Hematopoietic multipotent progenitor cell treated with erythropoietin and hydrocortisone succinate and interleukin-3 and kit ligand, for 15 days (in vitro differentiated cells): Measurements from ENCODE around the gene MXRA8.

Experiments
- DNase-seq: peaks from one replicate; pipeline ENCODE4 v3.0.0-alpha.2; 2015; ENCODE audit warnings: low spot score

MXRA8 gene

GRCh38 chr1:1307261-1307922, 51.0 kb downstream of the MXRA8 start:
- DNase-seq = no peak

- DNase-seq = no peak
Measured at GRCh38 chr1:1306661-1307260, 51.6 kb downstream of the MXRA8 start.

- no peak for DNase-seq
Measured at GRCh38 chr1:1306070-1306660, 52.2 kb downstream of the MXRA8 start.

- DNase-seq = peak; percentile 70
Measured at GRCh38 chr1:1305300-1306069, 52.9 kb downstream of the MXRA8 start.

DNA sequence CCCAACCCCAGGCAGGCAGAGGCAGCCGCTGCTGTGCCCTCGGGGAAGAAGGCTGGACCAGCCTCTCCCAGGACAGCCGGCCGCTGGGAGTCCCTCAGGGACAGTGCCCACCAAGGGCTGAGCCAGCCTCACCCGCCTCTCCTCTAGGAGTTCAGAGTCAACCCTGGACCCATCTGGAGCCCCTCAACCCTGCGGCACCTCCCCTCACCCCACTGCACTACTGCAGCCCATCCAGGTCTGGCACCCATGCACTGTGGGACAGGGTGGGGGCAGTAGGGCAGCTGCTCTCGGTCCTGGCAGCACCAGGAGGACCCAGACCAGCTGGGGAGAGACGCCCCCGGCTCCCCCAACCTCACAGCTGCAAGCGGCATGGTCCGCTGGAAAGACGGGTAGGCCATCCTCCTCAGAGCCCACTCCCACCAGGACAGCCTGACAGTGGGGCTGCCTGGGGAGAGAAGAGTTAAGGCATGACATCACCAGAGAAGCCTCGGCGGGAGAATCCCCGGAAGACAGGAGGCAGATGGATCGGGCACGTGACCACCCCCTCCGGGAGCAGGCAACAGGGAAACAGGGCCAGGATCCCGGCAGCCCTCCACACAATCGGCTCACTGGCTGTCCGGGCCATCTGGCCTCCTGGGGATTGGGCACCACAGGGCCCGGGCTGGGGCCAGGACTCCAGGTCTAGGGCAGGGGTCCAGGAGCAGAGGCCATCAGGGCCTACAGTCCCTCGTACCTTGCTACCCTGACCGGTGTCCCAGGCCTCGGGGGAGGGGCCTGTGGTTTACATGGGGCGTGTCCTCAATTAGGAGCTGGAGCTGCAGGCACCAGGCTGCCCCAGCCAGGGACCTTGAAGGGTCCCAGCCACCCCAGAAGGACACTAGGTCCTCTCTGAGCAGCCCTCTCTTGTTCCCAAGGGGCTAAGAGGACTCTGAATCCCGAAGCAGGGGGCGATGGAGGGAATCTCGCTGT, 53.7 kb downstream of the MXRA8 start:
- DNase-seq = no peak

GRCh38 chr1:1303736-1304135, 54.6 kb downstream of the MXRA8 start:
- no peak for DNase-seq

GRCh38 chr1:1302951-1303509, 55.3 kb downstream of the MXRA8 start:
- no peak for DNase-seq
